G401.6 (cell line): ENCODE results near the gene FAM25C.
"Not testable (repeated sequence)": the region's sequence is repeated elsewhere in the genome, so short reads cannot be mapped to it uniquely, and the experiment has no call there.

Experiments
- FAIRE-seq: peaks from 2 replicates; lab custom pipeline; 2012; peaks lifted over from hg19 to GRCh38; lab: Jason Lieb, UNC

The FAM25C gene

GRCh38 chr10:47957158-47957557 lies 42.4 kb downstream of the FAM25C start:
- not testable (repeated sequence) for FAIRE-seq

GRCh38 chr10:47947424-47947823 lies 52.2 kb downstream of the FAM25C start:
- FAIRE-seq: not testable (repeated sequence)
